Measurements from ENCODE around the gene NEK1. TPM values are rescaled to one million over a fixed set of nuclear protein-coding genes. Genes with fewer than 3 reads are reported as not detected.

NEK1 gene
- total RNA-seq, 1 donor from 2014 or later, result 13.0 TPM

GRCh38 chr4:169618986-169619385 is 6.6 kb upstream of the NEK1 start:
- no peaks in the 10 kb centered on the region for H3K9me3 ChIP-seq (ENCODE audit: insufficient read depth, low read depth, low read length)
- H3K27me3 ChIP-seq (ENCODE audit: insufficient read depth, low read length), result no peaks in the 10 kb centered on the region
- peak overlapping the region; percentile 98 for H3K4me2 ChIP-seq (ENCODE audit: low read length)
- no peak overlapping the region for H2AFZ ChIP-seq (ENCODE audit: low read depth, low read length)
- H3K27ac ChIP-seq (ENCODE audit: low read depth, low read length), result peak overlapping the region; percentile 15
- Mint-ChIP-seq H3K27me3 (ENCODE audit: low read depth, unreplicated experiment) (no peaks in the 10 kb centered on the region), H3K4me3 (ENCODE audit: unreplicated experiment) (peak overlapping the region; percentile 100), H3K4me1 (ENCODE audit: low read depth, unreplicated experiment) (peaks cover 21% of the 10 kb centered on the region), H3K27ac (ENCODE audit: unreplicated experiment) (peak overlapping the region; percentile 100), H3K36me3 (ENCODE audit: low read depth, unreplicated experiment) (no peaks in the 10 kb centered on the region), H3K9me3 (ENCODE audit: unreplicated experiment) (no peaks in the 10 kb centered on the region)
- FAIRE-seq (no peak), DNase-seq (ENCODE audit: low read depth) (no peak)
- H3K4me1 ChIP-seq (ENCODE audit: insufficient read depth, low read length), result peaks cover 22% of the 10 kb centered on the region
- no peaks in the 10 kb centered on the region for H3K36me3 ChIP-seq (ENCODE audit: insufficient read depth, low read length)
- peaks cover 35% of the 10 kb centered on the region for H3K79me2 ChIP-seq (ENCODE audit: insufficient read depth, low read length)
- no peak for TF ChIP-seq EZH2 (IDR thresholded peaks at IDR 0.05; ENCODE audit: insufficient read depth, low read length)
- TF ChIP-seq CTCF (IDR thresholded peaks at IDR 0.05; ENCODE audit: insufficient read depth, low read depth, low read length), result no peak
- H3K4me3 ChIP-seq (ENCODE audit: insufficient read depth, low read depth, low read length), result no peak overlapping the region
- no peak overlapping the region for H3K9ac ChIP-seq (ENCODE audit: low read length)
- H4K20me1 ChIP-seq (ENCODE audit: insufficient read depth, low read length), result peaks cover 22% of the 10 kb centered on the region

DNA sequence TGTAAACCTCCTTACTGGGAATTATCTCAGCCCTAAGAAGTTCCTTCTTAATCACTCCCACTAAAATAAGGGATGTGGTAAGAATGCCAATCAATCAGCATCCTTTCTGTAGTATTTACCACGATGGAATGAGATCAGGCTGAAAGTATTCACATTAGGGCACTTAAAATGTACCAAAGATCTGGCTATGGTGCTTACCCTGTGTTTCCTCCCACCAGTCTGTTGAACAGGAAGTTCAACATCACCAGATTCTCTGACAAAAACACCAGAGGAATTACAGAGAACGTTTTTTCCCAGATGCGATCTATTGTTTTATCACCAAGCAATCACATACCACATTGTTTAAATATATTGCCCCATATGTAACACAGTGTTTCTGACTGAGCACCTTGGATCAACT is 5.9 kb upstream of the NEK1 start:
- no peaks in the 10 kb centered on the region for H3K9me3 ChIP-seq (ENCODE audit: insufficient read depth, low read depth, low read length)
- Mint-ChIP-seq H3K27me3 (ENCODE audit: low read depth, unreplicated experiment) (no peaks in the 10 kb centered on the region), H3K36me3 (ENCODE audit: low read depth, unreplicated experiment) (no peaks in the 10 kb centered on the region), H3K4me1 (ENCODE audit: low read depth, unreplicated experiment) (peaks cover 23% of the 10 kb centered on the region), H3K27ac (ENCODE audit: unreplicated experiment) (peak overlapping the region; percentile 64), H3K9me3 (ENCODE audit: unreplicated experiment) (no peaks in the 10 kb centered on the region), H3K4me3 (ENCODE audit: unreplicated experiment) (no peak overlapping the region)
- no peaks in the 10 kb centered on the region for H3K36me3 ChIP-seq (ENCODE audit: insufficient read depth, low read length)
- H3K79me2 ChIP-seq (ENCODE audit: insufficient read depth, low read length), result peaks cover 28% of the 10 kb centered on the region
- H3K27me3 ChIP-seq (ENCODE audit: insufficient read depth, low read length), result no peaks in the 10 kb centered on the region
- no peak overlapping the region for H3K27ac ChIP-seq (ENCODE audit: low read depth, low read length)
- DNase-seq (ENCODE audit: low read depth), result peak; percentile 74
- H3K4me3 ChIP-seq (ENCODE audit: insufficient read depth, low read depth, low read length), result no peak overlapping the region
- no peak overlapping the region for H2AFZ ChIP-seq (ENCODE audit: low read depth, low read length)
- no peak overlapping the region for H3K9ac ChIP-seq (ENCODE audit: low read length)
- H4K20me1 ChIP-seq (ENCODE audit: insufficient read depth, low read length), result peaks cover 15% of the 10 kb centered on the region
- H3K4me1 ChIP-seq (ENCODE audit: insufficient read depth, low read length), result peaks cover 25% of the 10 kb centered on the region
- H3K4me2 ChIP-seq (ENCODE audit: low read length), result no peak overlapping the region
- TF ChIP-seq EZH2 (IDR thresholded peaks at IDR 0.05; ENCODE audit: insufficient read depth, low read length), result no peak
- no peak for TF ChIP-seq CTCF (IDR thresholded peaks at IDR 0.05; ENCODE audit: insufficient read depth, low read depth, low read length)
- FAIRE-seq, result no peak

DNA sequence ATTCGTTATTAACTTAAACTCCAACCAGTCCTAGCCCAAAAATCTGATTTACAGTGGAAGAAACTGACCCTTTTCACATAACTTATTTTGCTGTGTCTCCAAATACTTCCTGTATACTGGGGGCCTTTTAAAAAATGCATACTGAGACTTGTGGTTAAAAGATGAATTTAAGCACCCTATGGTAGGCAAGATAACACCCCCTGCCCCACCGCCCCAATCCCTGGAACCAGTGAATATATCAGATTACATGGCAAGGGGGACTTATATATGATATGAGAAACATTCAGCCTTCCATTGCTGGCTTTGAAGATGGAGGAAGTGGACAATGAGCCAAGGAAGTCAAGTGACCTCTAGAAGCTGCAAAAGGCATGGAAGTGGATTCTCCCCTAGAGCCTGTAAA is 4.9 kb upstream of the NEK1 start:
- H3K36me3 ChIP-seq (ENCODE audit: insufficient read depth, low read length), result no peaks in the 10 kb centered on the region
- H3K36me3 Mint-ChIP-seq (ENCODE audit: low read depth, unreplicated experiment), result no peaks in the 10 kb centered on the region
- no peak overlapping the region for H3K4me3 Mint-ChIP-seq (ENCODE audit: unreplicated experiment)
- TF ChIP-seq EZH2 (IDR thresholded peaks at IDR 0.05; ENCODE audit: insufficient read depth, low read length) (no peak), CTCF (IDR thresholded peaks at IDR 0.05; ENCODE audit: insufficient read depth, low read depth, low read length) (no peak)
- H3K4me2 ChIP-seq (ENCODE audit: low read length), result no peak overlapping the region
- H3K4me3 ChIP-seq (ENCODE audit: insufficient read depth, low read depth, low read length), result no peak overlapping the region
- H3K4me1 Mint-ChIP-seq (ENCODE audit: low read depth, unreplicated experiment), result peaks cover 24% of the 10 kb centered on the region
- FAIRE-seq, result no peak
- no peaks in the 10 kb centered on the region for H3K9me3 Mint-ChIP-seq (ENCODE audit: unreplicated experiment)
- H3K27me3 Mint-ChIP-seq (ENCODE audit: low read depth, unreplicated experiment), result no peaks in the 10 kb centered on the region
- H3K4me1 ChIP-seq (ENCODE audit: insufficient read depth, low read length), result peaks cover 24% of the 10 kb centered on the region
- no peak overlapping the region for H3K9ac ChIP-seq (ENCODE audit: low read length)
- H3K27ac ChIP-seq (ENCODE audit: low read depth, low read length), result no peak overlapping the region
- no peaks in the 10 kb centered on the region for H3K9me3 ChIP-seq (ENCODE audit: insufficient read depth, low read depth, low read length)
- no peak overlapping the region for H3K27ac Mint-ChIP-seq (ENCODE audit: unreplicated experiment)
- H4K20me1 ChIP-seq (ENCODE audit: insufficient read depth, low read length), result peaks cover 6% of the 10 kb centered on the region
- DNase-seq (ENCODE audit: low read depth), result no peak
- no peaks in the 10 kb centered on the region for H3K27me3 ChIP-seq (ENCODE audit: insufficient read depth, low read length)
- H2AFZ ChIP-seq (ENCODE audit: low read depth, low read length), result no peak overlapping the region
- peaks cover 19% of the 10 kb centered on the region for H3K79me2 ChIP-seq (ENCODE audit: insufficient read depth, low read length)

Measured in astrocyte (in vitro differentiated cells and primary cell).